GM18909 (cell line): Measurements from ENCODE around the gene PRKX.
"Not testable (repeated sequence)": the region's sequence is repeated elsewhere in the genome, so short reads cannot be mapped to it uniquely, and the experiment has no call there.

Experiments used
- ATAC-seq: cut with Tn5 transposase; IDR thresholded peaks from one replicate; pipeline ENCODE4 v1.9.1; 2021; ENCODE audit warnings: mild to moderate bottlenecking; ENCODE audit not compliant: unreplicated experiment, poor library complexity

PRKX gene

DNA sequence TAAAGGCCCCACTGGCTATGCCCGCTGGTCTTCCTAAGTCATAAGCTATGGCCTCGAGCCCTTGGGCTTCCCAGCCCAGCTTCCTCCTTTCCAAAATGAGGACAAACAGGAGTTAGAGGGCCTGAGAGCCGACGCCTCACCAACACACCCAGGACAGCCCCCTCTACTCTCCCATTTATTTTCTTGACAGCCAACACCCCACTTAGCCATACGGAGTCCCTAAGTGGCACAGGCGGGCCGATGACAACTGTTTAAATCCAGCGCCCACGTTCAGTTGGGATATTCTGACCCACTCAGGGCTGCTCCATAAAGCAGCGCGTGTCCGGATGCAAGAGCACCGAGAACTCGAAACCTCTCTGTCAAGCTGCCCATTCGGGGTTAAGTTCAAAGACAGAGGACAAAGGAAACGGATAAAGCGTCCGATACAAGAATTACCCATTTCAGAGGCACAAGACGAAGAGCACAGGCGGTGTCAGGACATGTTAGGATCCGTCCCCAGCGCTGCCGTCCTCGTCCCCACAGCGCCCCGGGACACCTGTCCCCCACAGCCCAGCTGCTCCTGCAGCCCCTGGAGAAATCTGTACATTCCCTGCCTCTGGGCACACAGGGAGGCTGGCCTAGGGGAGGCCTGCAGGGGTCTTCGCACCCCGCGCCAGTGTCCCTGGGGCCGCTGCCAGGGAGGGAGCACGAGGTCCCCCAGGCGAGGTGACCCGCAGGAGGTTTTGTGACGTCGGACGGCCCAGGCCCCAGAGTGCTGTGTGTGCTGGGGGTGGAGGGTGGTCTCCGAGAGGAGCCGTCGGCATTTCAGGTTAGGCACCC, 1.2 kb downstream of the PRKX start:
- ATAC-seq, result peak; percentile 10

DNA sequence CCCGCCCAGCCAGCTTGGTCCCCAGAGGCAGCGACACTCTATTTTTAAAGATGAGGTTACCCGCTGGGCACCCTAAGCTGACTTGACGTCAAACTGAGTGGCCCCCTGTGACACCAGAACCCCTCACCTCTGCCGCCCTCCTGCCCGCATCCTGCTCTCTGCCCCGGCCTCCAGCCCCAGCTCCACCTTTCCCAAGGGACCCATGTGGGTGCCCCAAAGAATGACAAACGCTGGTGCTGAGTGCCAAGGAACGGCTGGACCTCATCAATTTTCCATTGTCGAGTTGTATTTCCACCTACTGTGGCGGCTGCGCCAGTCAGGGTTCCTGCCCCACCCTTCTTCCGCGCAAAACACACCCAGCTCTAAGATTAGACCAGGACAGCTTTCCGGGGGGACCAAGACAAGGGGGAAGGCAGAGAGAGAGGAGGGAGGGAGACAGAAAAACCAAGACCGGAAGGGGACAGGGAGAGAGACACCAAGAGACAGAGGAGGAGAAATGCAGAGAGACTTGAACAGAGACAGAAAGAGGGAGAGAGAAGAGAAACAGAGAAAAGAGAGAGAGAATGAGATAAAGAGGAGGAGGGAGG, 2.0 kb downstream of the PRKX start:
- peak; percentile 27 for ATAC-seq

DNA sequence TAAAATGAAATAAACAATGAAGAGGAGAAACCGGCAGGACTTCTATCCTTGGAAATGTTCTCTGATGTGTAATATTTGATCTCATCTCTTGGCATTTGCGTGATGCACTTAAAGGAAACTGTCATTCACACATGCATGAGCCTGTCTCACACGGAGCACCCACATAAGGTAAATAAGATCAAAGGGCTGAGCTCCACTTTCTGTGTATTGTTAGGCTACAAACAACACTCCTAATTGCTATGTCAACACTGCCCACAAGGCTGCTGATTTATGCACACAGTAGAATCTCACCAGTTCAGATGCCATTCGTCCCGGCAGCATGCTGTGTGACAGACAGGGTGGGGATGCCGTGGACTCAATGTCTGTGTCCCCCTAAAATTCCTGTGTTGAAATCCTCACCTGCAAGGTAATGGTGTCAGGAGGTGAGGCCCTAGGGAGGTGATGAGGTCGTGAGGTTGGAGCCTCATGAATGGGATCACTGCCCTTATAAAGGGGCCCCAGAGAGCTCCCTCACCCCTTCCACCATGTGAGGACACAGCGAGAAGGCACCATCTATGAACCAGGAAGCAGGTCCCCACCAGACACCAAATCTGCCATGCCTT, 5.7 kb downstream of the PRKX start:
- ATAC-seq, result not testable (repeated sequence)

DNA sequence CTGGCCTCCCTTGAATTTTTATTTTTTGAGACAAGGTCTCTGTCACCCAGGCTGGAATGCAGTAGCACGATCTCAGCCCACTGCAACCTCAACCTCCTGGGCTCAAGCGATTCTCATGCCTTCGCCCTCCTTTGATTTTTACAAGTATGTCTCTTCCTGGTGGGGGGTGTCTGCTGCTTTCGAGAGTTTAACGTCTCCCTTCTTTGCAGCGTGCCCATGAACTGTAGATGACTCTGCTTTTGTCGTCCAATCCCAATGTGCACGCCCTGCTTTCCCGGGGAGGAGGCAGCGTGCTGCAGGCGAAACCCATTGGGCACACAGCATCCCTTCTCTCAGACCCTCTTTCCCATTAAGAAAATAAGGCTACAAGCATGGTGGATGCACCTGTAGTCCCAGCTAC, 7.0 kb downstream of the PRKX start:
- ATAC-seq, result no peak

DNA sequence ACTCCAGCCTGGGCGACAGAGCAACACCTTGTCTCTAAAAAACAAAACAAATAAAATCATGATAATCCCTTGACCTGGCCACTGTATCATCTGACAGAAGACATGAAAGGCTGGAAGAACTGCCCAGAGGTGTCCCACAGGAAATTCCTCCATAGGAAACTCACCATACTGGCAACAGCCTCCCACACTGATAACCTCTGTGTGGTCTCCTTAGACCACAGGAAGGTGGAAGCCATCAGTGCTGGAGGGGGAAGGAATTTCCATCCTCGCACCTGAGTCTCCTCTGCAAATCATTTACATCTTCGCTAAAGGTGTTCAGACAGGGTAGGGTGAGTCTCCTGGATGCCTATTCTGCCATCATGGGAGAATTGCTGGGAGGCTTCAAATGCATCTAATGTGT, 10.2 kb downstream of the PRKX start:
- not testable (repeated sequence) for ATAC-seq

- ATAC-seq, result not testable (repeated sequence)
Measured at GRCh38 chrX:3702095-3702494, 11.4 kb downstream of the PRKX start.

DNA sequence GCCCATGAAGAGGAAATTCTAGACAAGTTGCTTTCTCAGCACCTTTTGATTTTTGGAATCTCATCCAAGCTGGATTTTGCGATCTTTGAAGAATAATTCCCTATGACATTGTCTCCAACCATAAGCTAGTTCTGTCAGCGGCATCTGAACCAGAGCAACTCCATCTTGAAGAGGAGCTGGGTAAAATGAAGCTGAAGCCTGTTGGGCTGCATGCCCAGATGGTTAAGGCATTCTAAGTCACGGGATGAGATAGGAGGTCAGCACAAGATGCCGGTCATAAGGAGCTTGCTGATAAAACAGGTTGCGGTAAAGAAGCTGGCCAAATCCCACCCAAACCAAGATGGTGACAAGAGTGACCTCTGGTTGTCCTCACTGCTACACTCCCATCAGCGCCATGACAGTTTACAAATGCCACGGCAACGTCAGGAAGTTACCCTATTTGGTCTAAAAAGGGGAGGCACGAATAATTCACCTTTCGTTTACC, 12.0 kb downstream of the PRKX start:
- not testable (repeated sequence) for ATAC-seq

GRCh38 chrX:3699821-3700381, 13.5 kb downstream of the PRKX start:
- ATAC-seq, result peak; percentile 66

GRCh38 chrX:3697701-3698279, 15.7 kb downstream of the PRKX start:
- ATAC-seq, result peak; percentile 42

- no peak for ATAC-seq
Measured at GRCh38 chrX:3697220-3697684, 16.2 kb downstream of the PRKX start.

- ATAC-seq, result no peak
Measured at GRCh38 chrX:3695536-3695935, 17.9 kb downstream of the PRKX start.

GRCh38 chrX:3690140-3690539, 23.3 kb downstream of the PRKX start:
- ATAC-seq, result no peak

DNA sequence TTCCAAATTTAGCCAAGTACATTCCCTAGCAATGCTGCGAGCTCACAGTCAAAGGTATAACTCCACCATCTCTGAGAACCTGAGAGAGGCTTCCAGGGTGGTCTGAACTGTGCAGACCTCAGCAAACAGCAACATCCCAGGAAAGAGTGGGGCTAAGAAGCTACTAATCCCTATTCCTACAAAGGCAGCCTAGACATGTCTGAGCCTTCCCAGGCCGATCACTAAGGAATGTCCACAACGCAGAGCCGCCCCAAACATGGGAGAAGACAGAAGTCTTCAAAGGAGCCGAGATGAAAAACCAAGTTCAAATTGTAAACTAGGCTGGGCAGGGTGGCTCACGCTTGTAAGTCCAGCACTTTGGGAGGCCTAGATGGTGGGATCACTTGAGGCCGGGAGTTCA, 30.2 kb downstream of the PRKX start:
- not testable (repeated sequence) for ATAC-seq

- ATAC-seq, result no peak
Measured at GRCh38 chrX:3680459-3680858, 33.0 kb downstream of the PRKX start.

DNA sequence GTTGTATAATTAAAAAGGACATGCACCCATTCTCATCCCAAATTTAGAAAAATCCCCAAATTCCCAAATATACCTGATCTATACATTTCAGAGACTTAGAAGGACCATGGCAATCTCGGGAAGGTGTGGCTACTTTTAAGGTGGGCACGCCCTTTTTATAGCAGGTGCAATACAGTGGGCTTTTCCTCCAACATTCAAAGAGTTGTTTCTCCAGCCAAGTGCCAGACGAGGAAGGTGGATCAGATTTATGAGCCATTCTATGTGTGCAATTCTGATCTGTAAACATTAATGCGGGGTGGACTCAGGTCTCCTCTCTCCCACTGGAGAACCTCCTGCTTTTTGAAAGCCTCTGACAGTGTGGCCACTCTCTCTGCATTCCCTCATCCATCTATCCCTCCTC, 33.8 kb downstream of the PRKX start:
- no peak for ATAC-seq

DNA sequence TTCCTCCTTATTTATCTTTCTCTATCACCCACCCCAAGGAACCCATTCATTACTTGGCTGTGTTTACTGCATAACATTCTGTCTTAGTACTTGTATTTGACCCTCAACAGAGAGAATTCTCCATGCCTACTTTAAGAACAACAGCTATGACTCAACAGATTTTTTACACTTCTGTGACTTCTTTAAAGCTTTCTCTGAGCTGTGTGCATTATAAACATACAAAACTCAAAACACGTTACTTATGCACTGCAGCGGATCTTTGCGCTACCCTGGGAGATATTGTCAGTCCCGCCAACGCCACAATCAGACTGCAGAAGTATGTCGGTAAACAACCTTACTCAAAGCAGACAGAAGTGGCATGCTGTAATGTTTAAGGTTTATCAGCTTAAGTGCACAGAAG, 35.1 kb downstream of the PRKX start:
- ATAC-seq, result no peak

GRCh38 chrX:3674881-3675280, 38.6 kb downstream of the PRKX start:
- ATAC-seq, result no peak

DNA sequence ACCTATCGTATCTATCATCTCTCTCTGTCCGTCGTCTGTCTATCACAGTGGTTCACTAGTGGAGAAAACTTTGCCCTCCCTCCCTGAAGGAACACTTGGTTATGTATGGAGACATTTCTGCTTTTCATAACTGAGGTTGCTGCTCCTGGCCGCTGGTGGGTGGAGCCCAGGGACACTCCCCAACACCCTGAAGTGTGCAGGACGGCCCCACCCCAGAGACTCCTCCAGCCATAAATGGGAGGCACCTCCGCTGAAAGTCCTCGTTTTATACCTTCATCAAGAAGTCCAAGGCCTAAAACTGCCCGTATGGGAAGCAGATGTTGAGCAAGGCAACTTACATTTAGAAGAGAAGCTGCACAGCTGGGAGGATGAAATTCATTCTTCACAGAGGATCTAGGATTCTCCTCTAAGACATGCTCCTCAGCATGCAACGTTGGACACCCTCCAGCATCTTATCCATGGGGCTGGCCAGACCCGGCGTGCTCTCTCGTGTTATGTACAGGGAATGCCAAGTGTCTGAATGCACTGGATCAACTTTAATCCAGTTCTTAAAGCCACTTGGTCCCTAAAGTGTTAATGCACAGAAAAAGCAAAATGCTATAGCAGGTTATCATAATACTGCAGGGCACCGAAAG, 43.5 kb downstream of the PRKX start:
- ATAC-seq, result no peak

DNA sequence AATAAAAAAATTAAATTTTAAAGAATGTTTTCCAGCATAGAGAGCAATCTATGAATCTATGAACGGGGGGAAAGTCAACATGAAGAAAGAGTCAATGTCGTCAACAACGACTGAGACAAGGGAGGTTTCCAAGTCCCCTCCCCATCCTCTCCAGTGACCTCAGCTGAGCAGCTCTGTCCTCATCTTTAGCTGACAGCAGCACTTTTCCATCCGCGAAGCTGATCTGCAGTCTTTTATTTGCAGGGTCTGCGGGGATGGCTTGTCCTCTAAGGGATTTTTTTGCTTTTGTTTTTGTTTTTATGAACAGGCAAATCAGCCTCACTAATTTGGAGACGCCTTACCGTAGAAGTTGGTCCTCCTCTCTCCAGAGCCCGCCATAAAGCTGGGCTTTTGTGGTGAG, 46.5 kb downstream of the PRKX start:
- no peak for ATAC-seq

DNA sequence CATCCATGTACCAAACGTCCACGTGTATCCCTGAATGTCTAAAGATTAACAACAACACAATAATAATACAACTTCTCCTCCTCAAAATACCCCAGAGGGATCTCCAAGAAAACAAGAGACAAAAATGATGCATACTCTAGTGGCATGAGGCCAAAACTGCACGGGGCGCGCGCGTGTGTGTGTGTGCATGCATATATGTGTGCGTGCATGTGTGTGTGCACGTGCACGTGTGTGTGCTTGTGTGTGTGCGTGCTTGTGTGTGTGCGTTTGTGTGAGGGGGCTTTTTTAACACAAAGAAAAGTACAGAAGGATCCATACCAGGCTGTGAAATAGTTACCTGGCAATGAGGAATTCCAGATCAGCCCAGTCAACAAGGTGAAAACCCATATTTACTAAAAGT, 48.5 kb downstream of the PRKX start:
- no peak for ATAC-seq
